Endothelial cell of umbilical vein (primary cell): ENCODE results near the gene SUOX. TPM values are rescaled to one million over a fixed set of nuclear protein-coding genes. Genes with fewer than 3 reads are reported as not detected.

ENCODE experiments used
- BruUV-seq: library from RNA; stranded (reverse); fragments of 400-500 nt; replicated peaks from 2 replicates; lab custom pipeline; 2021; lab: Mats Ljungman, UMichigan
- CTCF ChIA-PET: fragments of 300-600, 350-600 bp; sonication (Branson Sonifier 250); formaldehyde crosslinking; loops from one replicate; lab custom pipeline; 2021; ENCODE audit warnings: antibody characterized with exemption, inconsistent platforms; lab: Charles Lee
- POLR2A ChIA-PET: fragments of 300-600, 350-600 bp; sonication (Branson Sonifier 250); formaldehyde crosslinking; loops from one replicate; lab custom pipeline; 2021; ENCODE audit warnings: antibody characterized with exemption, inconsistent platforms; lab: Charles Lee
- DNase-seq: peaks from one replicate; pipeline ENCODE4 v3.0.0-alpha.2; 2011; ENCODE audit warnings: low read depth, low spot score
- FAIRE-seq: peaks from 2 replicates; lab custom pipeline; 2011; peaks lifted over from hg19 to GRCh38; lab: Jason Lieb, UNC
- H2AFZ ChIP-seq: 2 replicates; pipeline ENCODE4 v1.6.0; 2012; ENCODE audit warnings: low read depth, low read length, control low read depth, inconsistent platforms
- H3K27ac ChIP-seq: 2 replicates; pipeline ENCODE4 v1.5.1; 2011; ENCODE audit warnings: low read depth, mild to moderate bottlenecking, control low read depth, low read length, moderate library complexity; ENCODE audit not compliant: insufficient read depth
- H3K27me3 ChIP-seq, 2 experiments: 2 replicates each; pipeline versions ENCODE4 v1.6.0 to v1.6.1; 2011; ENCODE audit warnings: low read length in 2 of 2, mixed read lengths in 1 of 2; ENCODE audit not compliant: control insufficient read depth in 2 of 2, insufficient read depth in 2 of 2
- H3K36me3 ChIP-seq, 2 experiments: 2 replicates in 1 of 2; 3 replicates in 1 of 2; pipeline ENCODE4 v1.5.1; 2011; ENCODE audit warnings: low read length in 2 of 2, mild to moderate bottlenecking in 1 of 2, moderate library complexity in 1 of 2; ENCODE audit not compliant: control insufficient read depth in 2 of 2, insufficient read depth in 2 of 2; ENCODE audit errors: extremely low read depth in 1 of 2
- H3K4me1 ChIP-seq: 3 replicates; pipeline ENCODE4 v1.5.1; 2011; ENCODE audit warnings: mild to moderate bottlenecking, low read length; ENCODE audit not compliant: control insufficient read depth, insufficient read depth; ENCODE audit errors: extremely low read depth
- H3K4me2 ChIP-seq: 2 replicates; pipeline ENCODE4 v1.6.1; 2011; ENCODE audit warnings: low read length, control low read depth, mixed read lengths; ENCODE audit not compliant: insufficient read depth
- H3K4me3 ChIP-seq, 3 experiments: fragments of 200-600 bp in 1 of 3; sonication (generic), shearing (Covaris generic) in 1 of 3; replicated peaks in 1 of 3; 2 replicates each; pipeline ENCODE4 v1.5.1; 2011 to 2016; ENCODE audit warnings: control low read depth in 3 of 3, low read length in 3 of 3, mild to moderate bottlenecking in 2 of 3, inconsistent platforms in 1 of 3, low read depth in 1 of 3, moderate library complexity in 1 of 3; ENCODE audit not compliant: insufficient read depth in 1 of 3
- H3K79me2 ChIP-seq: 2 replicates; pipeline ENCODE4 v1.6.0; 2012; ENCODE audit warnings: low read length, inconsistent platforms; ENCODE audit not compliant: control insufficient read depth, insufficient read depth
- H3K9ac ChIP-seq: replicated peaks from 2 replicates; pipeline ENCODE3; 2011; ENCODE audit warnings: low read length, control low read depth; ENCODE audit not compliant: insufficient read depth; ENCODE audit errors: extremely low read depth
- H3K9me1 ChIP-seq: replicated peaks from 3 replicates; pipeline ENCODE4 v1.6.0; 2011; ENCODE audit warnings: mild to moderate bottlenecking, low read length; ENCODE audit not compliant: control insufficient read depth, insufficient read depth; ENCODE audit errors: extremely low read depth
- H3K9me3 ChIP-seq: replicated peaks from 2 replicates; pipeline ENCODE4 v1.5.1; 2012; ENCODE audit warnings: low read length, inconsistent platforms; ENCODE audit not compliant: control insufficient read depth, insufficient read depth
- H4K20me1 ChIP-seq: replicated peaks from 2 replicates; pipeline ENCODE3; 2011; ENCODE audit warnings: mild to moderate bottlenecking, low read length; ENCODE audit not compliant: control insufficient read depth, insufficient read depth; ENCODE audit errors: extremely low read depth
- FOS ChIP-seq: IDR thresholded peaks from 2 replicates; pipeline ENCODE4 v1.6.1; 2011; ENCODE audit warnings: mild to moderate bottlenecking, low read length, moderate library complexity, borderline replicate concordance; ENCODE audit not compliant: insufficient read depth
- GATA2 ChIP-seq: IDR thresholded peaks from 2 replicates; pipeline ENCODE4 v1.7.0; 2011; ENCODE audit warnings: low read depth, mild to moderate bottlenecking, moderate library complexity, mixed read lengths, low read length; ENCODE audit not compliant: insufficient read length, insufficient read depth
- JUN ChIP-seq: IDR thresholded peaks from 2 replicates; pipeline ENCODE4 v1.6.1; 2011; ENCODE audit warnings: borderline replicate concordance, low read depth; ENCODE audit not compliant: insufficient read length, insufficient read depth
- POLR2A ChIP-seq: IDR thresholded peaks from 2 replicates; pipeline ENCODE4 v1.6.1; 2012; ENCODE audit warnings: low read depth, mild to moderate bottlenecking, control low read depth, low read length
- POLR2AphosphoS5 ChIP-seq: IDR thresholded peaks from 2 replicates; pipeline ENCODE4 v1.6.1; 2012; ENCODE audit warnings: low read depth, mild to moderate bottlenecking, control low read depth, low read length, moderate library complexity; ENCODE audit not compliant: insufficient read depth
- dilution Hi-C: fragments of 300-500 bp; cut with MboI; formaldehyde crosslinking; loops from one replicate; pipeline ENCODE4 v1.15.0; 2019; ENCODE audit warnings: low sequenced_read_pairs; ENCODE audit not compliant: extremely low pct_ligation_motif_present
- intact Hi-C: fragments of 100-400 bp; cut with micrococcal nuclease; formaldehyde crosslinking; loops from one replicate; pipeline ENCODE4 v1.10.0; 2022
- polyA plus RNA-seq, 4 experiments: library from polyadenylated mRNA; depleted of rRNA in 3 of 4; stranded (reverse) in 3 of 4; unstranded in 1 of 4; fragments of >200 nt; gene quantifications; 2 replicates each; pipeline versions ENCODE4 v1.2.1 to v1.2.3, GENCODE V29; 2011 to 2012; ENCODE audit warnings: missing spikeins in 1 of 4
- total RNA-seq: library from RNA; stranded (reverse); gene quantifications from 2 replicates; pipeline ENCODE4 v1.2.3, GENCODE V29; 2021

Gene SUOX
- total and polyA plus RNA-seq, 2 donors (not counting 3 experiments of a cell fraction or from before 2014, with no cell fraction given), result 24.3 to 31.4 TPM

- Histone ChIP-seq H3K9ac (no peak overlapping the region), H3K27ac (peak overlapping the region; percentile 14), H3K9me1 (no peaks in the 10 kb centered on the region), H2AFZ (peak overlapping the region; percentile 61), H3K79me2 (no peaks in the 10 kb centered on the region), H3K27me3 (no peaks in the 10 kb centered on the region), H3K36me3 (peaks cover 2 to 6% of the 10 kb centered on the region in 2 experiments), H4K20me1 (no peaks in the 10 kb centered on the region), H3K4me2 (peak overlapping the region; percentile 86), H3K4me1 (peaks cover 17% of the 10 kb centered on the region), H3K9me3 (no peaks in the 10 kb centered on the region), H3K4me3 (no peak overlapping the region)
- POLR2A ChIA-PET, result interaction anchor here (0.9 to 1.4 kb wide), 2 partner anchors 12 to 32 kb away, joined by 4 to 9 read pairs; partner anchors contain the start of gene SUOX
- TF ChIP-seq JUN, result no peak
- TF ChIP-seq POLR2A, result no peak
- dilution Hi-C loops (no loop called here), intact Hi-C loops (loop anchor here (1.0 to 2.0 kb wide), 5 partner anchors 13 to 289 kb away; partner anchors contain the start of gene RPS26)
- CTCF ChIA-PET, result interaction anchor here (0.6 to 5.4 kb wide), 28 partner anchors 9 to 299 kb away, joined by 3 to 295 read pairs (median 6); partner anchors contain the start of genes CD63, PA2G4, RAB5B and SUOX
- DNase-seq, result peak; percentile 16
- no TSS peak for BruUV-seq
- FAIRE-seq, result peak; percentile 42
Measured at GRCh38 chr12:56028511-56029165, 31.6 kb downstream of the SUOX start.

- no peaks in the 10 kb centered on the region for H3K79me2 ChIP-seq
- no peaks in the 10 kb centered on the region for H4K20me1 ChIP-seq
- dilution Hi-C loops, result no loop called here
- intact Hi-C loops, result loop anchor here (1.0 to 2.0 kb wide), 5 partner anchors 12 to 290 kb away; partner anchors contain the start of gene RPS26
- TF ChIP-seq POLR2AphosphoS5, result no peak
- TF ChIP-seq GATA2, result peak; percentile 65
- TF ChIP-seq FOS, result peak; percentile 40
- POLR2A ChIA-PET, result interaction anchor here (0.9 to 1.4 kb wide), 2 partner anchors 12 to 32 kb away, joined by 4 to 9 read pairs; partner anchors contain the start of gene SUOX
- no peaks in the 10 kb centered on the region for H3K27me3 ChIP-seq
- H2AFZ ChIP-seq, result peak overlapping the region; percentile 61
- H3K27ac ChIP-seq, result peak overlapping the region; percentile 14
- H3K9me3 ChIP-seq, result no peaks in the 10 kb centered on the region
- peak overlapping the region; percentile 20 for H3K9ac ChIP-seq
- BruUV-seq, result no TSS peak
- CTCF ChIA-PET, result interaction anchor here (0.6 to 5.4 kb wide), 36 partner anchors 9 to 304 kb away, joined by 3 to 295 read pairs (median 6); partner anchors contain the start of genes CD63, PA2G4, RAB5B and SUOX
- peak; percentile 76 for DNase-seq
- peaks cover 2 to 7% of the 10 kb centered on the region in 2 experiments for H3K36me3 ChIP-seq
- peak overlapping the region; percentile 86 for H3K4me2 ChIP-seq
- H3K4me3 ChIP-seq, result peak overlapping the region in 1 of 3 experiments; percentile 38
- H3K4me1 ChIP-seq, result peaks cover 17% of the 10 kb centered on the region
- H3K9me1 ChIP-seq, result no peaks in the 10 kb centered on the region
- FAIRE-seq, result peak; percentile 96
Measured at GRCh38 chr12:56029166-56029519, 32.1 kb downstream of the SUOX start.
